Stimulated activated CD4-positive, alpha-beta T cell treated with anti-CD3 and anti-CD28 coated beads, Interleukin-4, amount 100 ng/mL, for 1 hour (primary cell): Measurements from ENCODE around the gene GORAB.

Source experiments
- DNase-seq: peaks from one replicate; pipeline ENCODE4 v3.0.0-alpha.2; 2020

The GORAB gene

GRCh38 chr1:170593173-170594011, 61.4 kb downstream of the GORAB start:
- DNase-seq: no peak

DNA sequence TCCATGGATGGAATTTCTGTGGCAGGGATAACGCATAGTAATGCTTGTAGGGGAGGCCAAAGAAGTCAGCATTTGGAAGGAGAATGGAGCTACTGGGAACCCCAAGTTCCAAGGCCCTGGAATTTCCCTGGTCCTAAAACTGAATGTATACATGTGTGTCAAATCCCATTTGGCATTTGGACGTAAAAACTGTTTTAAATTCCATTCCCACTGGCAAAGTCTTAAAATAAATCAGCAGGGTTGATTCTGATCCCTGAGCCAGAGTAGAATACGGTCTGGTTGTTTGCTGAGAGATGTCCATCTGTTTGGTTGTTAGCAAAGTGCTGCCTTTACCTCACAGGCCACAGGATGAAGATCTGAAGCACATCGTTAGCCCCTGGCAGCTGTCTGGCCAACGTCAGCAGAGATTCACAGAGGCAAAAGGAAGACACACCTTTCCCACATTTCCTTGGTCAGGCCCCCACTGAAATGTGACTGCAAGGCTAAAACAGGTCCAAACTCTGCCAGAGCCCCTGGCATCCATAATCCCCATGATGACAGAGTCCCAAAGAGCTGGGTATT, 62.2 kb downstream of the GORAB start:
- DNase-seq: no peak

- DNase-seq: no peak
Measured at GRCh38 chr1:170596701-170597100, 64.7 kb downstream of the GORAB start.

- no peak for DNase-seq
Measured at GRCh38 chr1:170598618-170599017, 66.7 kb downstream of the GORAB start.

GRCh38 chr1:170599033-170599432, 67.1 kb downstream of the GORAB start:
- DNase-seq: no peak

DNA sequence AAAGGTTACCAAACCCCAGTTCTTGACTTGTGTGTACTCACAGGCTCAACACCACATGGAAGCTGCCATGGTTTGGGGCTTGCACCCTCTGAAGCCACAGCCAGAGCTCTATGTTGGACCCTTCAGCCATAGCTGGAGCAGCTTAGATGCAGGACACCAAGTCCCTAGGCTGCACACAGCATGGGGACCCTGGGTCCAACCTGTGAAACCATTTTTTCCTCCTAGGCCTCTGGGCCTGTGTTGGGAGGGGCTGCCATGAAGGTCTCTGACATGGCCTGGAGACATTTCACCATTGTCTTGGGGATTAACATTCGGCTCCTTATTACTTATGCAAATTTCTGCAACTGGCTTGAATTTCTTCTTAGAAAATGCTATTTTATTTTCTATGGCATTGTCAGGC, 69.9 kb downstream of the GORAB start:
- DNase-seq: no peak
